Measurements from ENCODE around the gene SOCS4. TPM values are rescaled to one million over a fixed set of nuclear protein-coding genes. Genes with fewer than 3 reads are reported as not detected.

The SOCS4 gene, protein sequence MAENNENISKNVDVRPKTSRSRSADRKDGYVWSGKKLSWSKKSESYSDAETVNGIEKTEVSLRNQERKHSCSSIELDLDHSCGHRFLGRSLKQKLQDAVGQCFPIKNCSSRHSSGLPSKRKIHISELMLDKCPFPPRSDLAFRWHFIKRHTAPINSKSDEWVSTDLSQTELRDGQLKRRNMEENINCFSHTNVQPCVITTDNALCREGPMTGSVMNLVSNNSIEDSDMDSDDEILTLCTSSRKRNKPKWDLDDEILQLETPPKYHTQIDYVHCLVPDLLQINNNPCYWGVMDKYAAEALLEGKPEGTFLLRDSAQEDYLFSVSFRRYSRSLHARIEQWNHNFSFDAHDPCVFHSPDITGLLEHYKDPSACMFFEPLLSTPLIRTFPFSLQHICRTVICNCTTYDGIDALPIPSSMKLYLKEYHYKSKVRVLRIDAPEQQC
- total RNA-seq = 18.1 and 23.2 TPM in 2 replicates

DNA sequence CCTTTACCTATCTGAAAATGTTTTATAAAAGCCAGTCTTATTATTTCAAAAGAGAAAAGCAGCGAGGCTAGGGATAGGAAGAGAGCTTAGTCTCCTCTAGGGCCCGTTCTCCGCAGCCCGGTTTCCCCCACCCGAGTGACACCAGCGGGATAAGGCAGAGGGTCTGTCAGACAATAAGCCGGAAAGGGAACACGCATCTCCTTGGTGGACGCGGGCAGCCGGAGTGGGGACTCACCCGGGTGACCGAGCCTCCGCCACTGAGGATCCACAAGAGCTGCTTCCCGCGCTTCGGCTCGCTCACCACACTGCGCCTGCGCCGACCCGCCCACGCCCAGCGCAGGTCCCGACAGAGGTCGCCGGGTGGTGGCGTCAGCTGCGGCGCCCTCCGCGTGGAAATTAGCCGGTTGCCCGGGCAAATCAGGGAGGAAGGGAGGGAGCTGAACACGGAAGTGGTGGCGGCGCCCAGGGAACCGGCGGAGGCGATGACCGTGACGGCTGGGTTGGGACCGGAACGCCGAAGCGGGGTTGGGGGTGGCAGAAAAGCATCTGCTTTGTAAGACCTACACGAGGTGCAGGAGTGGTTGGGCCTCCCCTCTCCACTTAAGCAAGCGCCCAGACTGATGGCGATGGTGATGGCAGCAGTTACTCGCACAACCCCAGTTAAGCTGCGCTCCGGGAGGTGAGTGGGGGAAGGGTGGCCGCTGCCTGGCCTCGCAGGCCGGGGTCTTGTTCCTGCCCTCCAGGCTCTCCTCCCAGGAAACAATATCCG is at the start of gene SOCS4, which contains the start of gene WDHD1:
TSS of gene SOCS4 (plus strand) at position 444 of the 769 bp plus-strand sequence. CDS start 15,806 bp downstream, outside the sequence.
TSS of gene WDHD1 (minus strand) at position 307 of the 769 bp plus-strand sequence. CDS start 312 bp downstream, outside the sequence.

DNA sequence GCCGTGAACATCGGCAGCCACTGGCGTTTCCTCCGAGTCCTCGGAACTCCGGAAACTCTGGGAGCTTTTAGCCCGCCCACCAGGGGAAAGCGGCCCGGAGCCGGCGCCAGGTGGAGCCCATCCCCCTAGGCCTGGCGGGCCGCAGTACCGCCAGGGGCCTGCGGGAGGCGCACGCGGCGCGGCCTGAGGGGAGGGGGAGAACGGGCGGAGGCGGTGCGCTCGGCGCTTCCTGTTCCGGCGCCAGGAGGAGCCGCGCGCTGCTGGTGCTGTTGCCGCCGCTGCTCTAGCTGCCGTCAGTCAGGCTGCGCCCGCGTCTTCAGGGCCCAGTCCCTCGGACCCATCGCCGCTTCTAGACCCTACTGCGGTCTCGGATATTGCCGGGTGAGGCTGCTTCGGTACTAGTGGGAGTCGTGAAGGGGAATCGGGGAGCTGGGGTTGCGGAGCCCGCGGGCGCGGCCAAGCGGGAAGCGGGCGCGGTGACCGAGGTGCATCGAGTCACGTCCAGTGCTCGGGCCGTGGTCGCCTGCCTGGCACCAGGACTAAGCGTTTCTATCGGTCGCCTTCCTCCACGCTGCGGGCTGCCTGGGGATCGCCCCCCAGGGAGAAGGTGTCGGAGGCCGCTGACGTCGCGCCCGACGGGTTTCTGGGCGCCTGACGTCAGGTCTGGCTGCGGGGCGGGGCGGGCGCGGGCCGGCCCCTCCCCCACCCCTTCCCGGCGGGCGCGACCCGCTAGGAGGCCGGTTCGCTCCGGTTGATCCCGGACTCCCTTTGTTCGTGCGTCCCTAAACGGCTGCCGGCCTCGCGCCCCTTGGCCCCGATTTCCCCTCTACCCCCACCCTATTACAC is 24.6 kb downstream of the SOCS4 start, which contains the start of gene MAPK1IP1L:
TSS of gene MAPK1IP1L (plus strand) at position 225 of the 846 bp plus-strand sequence. CDS start 10,037 bp downstream, outside the sequence.

Other genes with a start within 250 kb of the SOCS4 start
- gene GCH1, start 124.4 kb upstream of the SOCS4 start, total RNA-seq = 1.6 and 9.5 TPM in 2 replicates
- 9.5 and 17.7 TPM in 2 replicates for gene WDHD1, start 137 bp upstream of the SOCS4 start, total RNA-seq
- gene MAPK1IP1L, start 24.4 kb downstream of the SOCS4 start, total RNA-seq = 17.8 and 30.9 TPM in 2 replicates
- 22.9 and 47.2 TPM in 2 replicates for gene LGALS3, start 102.0 kb downstream of the SOCS4 start, total RNA-seq
- 3.3 and 23.8 TPM in 2 replicates for gene DLGAP5, start 164.3 kb downstream of the SOCS4 start, total RNA-seq
- gene FBXO34, start 244.2 kb downstream of the SOCS4 start, total RNA-seq = 19.9 and 26.3 TPM in 2 replicates

All from smooth muscle cell of the umbilical artery (primary cell).